Endothelial cell of umbilical vein (primary cell): ENCODE results near the gene NODAL. TPM values are rescaled to one million over a fixed set of nuclear protein-coding genes. Genes with fewer than 3 reads are reported as not detected.

Source experiments
- BruUV-seq: library from RNA; stranded (reverse); fragments of 400-500 nt; replicated peaks from 2 replicates; lab custom pipeline; 2021; lab: Mats Ljungman, UMichigan
- CTCF ChIA-PET: fragments of 300-600, 350-600 bp; sonication (Branson Sonifier 250); formaldehyde crosslinking; loops from one replicate; lab custom pipeline; 2021; ENCODE audit warnings: antibody characterized with exemption, inconsistent platforms; lab: Charles Lee
- POLR2A ChIA-PET: fragments of 300-600, 350-600 bp; sonication (Branson Sonifier 250); formaldehyde crosslinking; loops from one replicate; lab custom pipeline; 2021; ENCODE audit warnings: antibody characterized with exemption, inconsistent platforms; lab: Charles Lee
- DNase-seq: peaks from one replicate; pipeline ENCODE4 v3.0.0-alpha.2; 2011; ENCODE audit warnings: low read depth, low spot score
- FAIRE-seq: peaks from 2 replicates; lab custom pipeline; 2011; peaks lifted over from hg19 to GRCh38; lab: Jason Lieb, UNC
- H2AFZ ChIP-seq: 2 replicates; pipeline ENCODE4 v1.6.0; 2012; ENCODE audit warnings: low read depth, low read length, control low read depth, inconsistent platforms
- H3K27ac ChIP-seq: 2 replicates; pipeline ENCODE4 v1.5.1; 2011; ENCODE audit warnings: low read depth, mild to moderate bottlenecking, control low read depth, low read length, moderate library complexity; ENCODE audit not compliant: insufficient read depth
- H3K27me3 ChIP-seq, 2 experiments: 2 replicates each; pipeline versions ENCODE4 v1.6.0 to v1.6.1; 2011; ENCODE audit warnings: low read length in 2 of 2, mixed read lengths in 1 of 2; ENCODE audit not compliant: control insufficient read depth in 2 of 2, insufficient read depth in 2 of 2
- H3K36me3 ChIP-seq, 2 experiments: 2 replicates in 1 of 2; 3 replicates in 1 of 2; pipeline ENCODE4 v1.5.1; 2011; ENCODE audit warnings: low read length in 2 of 2, mild to moderate bottlenecking in 1 of 2, moderate library complexity in 1 of 2; ENCODE audit not compliant: control insufficient read depth in 2 of 2, insufficient read depth in 2 of 2; ENCODE audit errors: extremely low read depth in 1 of 2
- H3K4me1 ChIP-seq: 3 replicates; pipeline ENCODE4 v1.5.1; 2011; ENCODE audit warnings: mild to moderate bottlenecking, low read length; ENCODE audit not compliant: control insufficient read depth, insufficient read depth; ENCODE audit errors: extremely low read depth
- H3K4me2 ChIP-seq: 2 replicates; pipeline ENCODE4 v1.6.1; 2011; ENCODE audit warnings: low read length, control low read depth, mixed read lengths; ENCODE audit not compliant: insufficient read depth
- H3K4me3 ChIP-seq, 3 experiments: fragments of 200-600 bp in 1 of 3; sonication (generic), shearing (Covaris generic) in 1 of 3; replicated peaks in 1 of 3; 2 replicates each; pipeline ENCODE4 v1.5.1; 2011 to 2016; ENCODE audit warnings: control low read depth in 3 of 3, low read length in 3 of 3, mild to moderate bottlenecking in 2 of 3, inconsistent platforms in 1 of 3, low read depth in 1 of 3, moderate library complexity in 1 of 3; ENCODE audit not compliant: insufficient read depth in 1 of 3
- H3K79me2 ChIP-seq: 2 replicates; pipeline ENCODE4 v1.6.0; 2012; ENCODE audit warnings: low read length, inconsistent platforms; ENCODE audit not compliant: control insufficient read depth, insufficient read depth
- H3K9ac ChIP-seq: replicated peaks from 2 replicates; pipeline ENCODE3; 2011; ENCODE audit warnings: low read length, control low read depth; ENCODE audit not compliant: insufficient read depth; ENCODE audit errors: extremely low read depth
- H3K9me1 ChIP-seq: replicated peaks from 3 replicates; pipeline ENCODE4 v1.6.0; 2011; ENCODE audit warnings: mild to moderate bottlenecking, low read length; ENCODE audit not compliant: control insufficient read depth, insufficient read depth; ENCODE audit errors: extremely low read depth
- H3K9me3 ChIP-seq: replicated peaks from 2 replicates; pipeline ENCODE4 v1.5.1; 2012; ENCODE audit warnings: low read length, inconsistent platforms; ENCODE audit not compliant: control insufficient read depth, insufficient read depth
- H4K20me1 ChIP-seq: replicated peaks from 2 replicates; pipeline ENCODE3; 2011; ENCODE audit warnings: mild to moderate bottlenecking, low read length; ENCODE audit not compliant: control insufficient read depth, insufficient read depth; ENCODE audit errors: extremely low read depth
- EZH2 ChIP-seq: IDR thresholded peaks from 2 replicates; pipeline ENCODE4 v1.6.1; 2012; ENCODE audit warnings: borderline replicate concordance, low read depth, mild to moderate bottlenecking, moderate library complexity, low read length, inconsistent platforms; ENCODE audit not compliant: severe bottlenecking
- GATA2 ChIP-seq: IDR thresholded peaks from 2 replicates; pipeline ENCODE4 v1.7.0; 2011; ENCODE audit warnings: low read depth, mild to moderate bottlenecking, moderate library complexity, mixed read lengths, low read length; ENCODE audit not compliant: insufficient read length, insufficient read depth
- MYC ChIP-seq: IDR thresholded peaks from one replicate; pipeline ENCODE4 v1.6.1; 2011; ENCODE audit warnings: mild to moderate bottlenecking, low read depth, low read length
- POLR2A ChIP-seq: IDR thresholded peaks from 2 replicates; pipeline ENCODE4 v1.6.1; 2012; ENCODE audit warnings: low read depth, mild to moderate bottlenecking, control low read depth, low read length
- POLR2AphosphoS5 ChIP-seq: IDR thresholded peaks from 2 replicates; pipeline ENCODE4 v1.6.1; 2012; ENCODE audit warnings: low read depth, mild to moderate bottlenecking, control low read depth, low read length, moderate library complexity; ENCODE audit not compliant: insufficient read depth
- dilution Hi-C: fragments of 300-500 bp; cut with MboI; formaldehyde crosslinking; loops from one replicate; pipeline ENCODE4 v1.15.0; 2019; ENCODE audit warnings: low sequenced_read_pairs; ENCODE audit not compliant: extremely low pct_ligation_motif_present
- intact Hi-C: fragments of 100-400 bp; cut with micrococcal nuclease; formaldehyde crosslinking; loops from one replicate; pipeline ENCODE4 v1.10.0; 2022
- polyA plus RNA-seq, 4 experiments: library from polyadenylated mRNA; depleted of rRNA in 3 of 4; stranded (reverse) in 3 of 4; unstranded in 1 of 4; fragments of >200 nt; gene quantifications; 2 replicates each; pipeline versions ENCODE4 v1.2.1 to v1.2.3, GENCODE V29; 2011 to 2012; ENCODE audit warnings: missing spikeins in 1 of 4
- total RNA-seq: library from RNA; stranded (reverse); gene quantifications from 2 replicates; pipeline ENCODE4 v1.2.3, GENCODE V29; 2021
- TF ChIP-seq, protein P1 (sequence below): IDR thresholded peaks from 2 replicates; pipeline ENCODE4 v1.6.1; 2011; ENCODE audit not compliant: insufficient read depth, insufficient read length
- TF ChIP-seq, protein P2 (sequence below), 2 donors: IDR thresholded peaks; 1 replicate in 1 of 2; 2 replicates in 1 of 2; pipeline ENCODE4 v1.5.1; 2011; ENCODE audit warnings: low read length in 2 of 2, mild to moderate bottlenecking in 2 of 2, moderate library complexity in 2 of 2, control low read depth in 1 of 2, inconsistent platforms in 1 of 2, low read depth in 1 of 2; ENCODE audit not compliant: insufficient read depth in 1 of 2; ENCODE audit errors: extremely low read depth in 1 of 2

NODAL gene
- total and polyA plus RNA-seq, 2 donors (not counting 3 experiments of a cell fraction or from before 2014, with no cell fraction given) = not detected

DNA sequence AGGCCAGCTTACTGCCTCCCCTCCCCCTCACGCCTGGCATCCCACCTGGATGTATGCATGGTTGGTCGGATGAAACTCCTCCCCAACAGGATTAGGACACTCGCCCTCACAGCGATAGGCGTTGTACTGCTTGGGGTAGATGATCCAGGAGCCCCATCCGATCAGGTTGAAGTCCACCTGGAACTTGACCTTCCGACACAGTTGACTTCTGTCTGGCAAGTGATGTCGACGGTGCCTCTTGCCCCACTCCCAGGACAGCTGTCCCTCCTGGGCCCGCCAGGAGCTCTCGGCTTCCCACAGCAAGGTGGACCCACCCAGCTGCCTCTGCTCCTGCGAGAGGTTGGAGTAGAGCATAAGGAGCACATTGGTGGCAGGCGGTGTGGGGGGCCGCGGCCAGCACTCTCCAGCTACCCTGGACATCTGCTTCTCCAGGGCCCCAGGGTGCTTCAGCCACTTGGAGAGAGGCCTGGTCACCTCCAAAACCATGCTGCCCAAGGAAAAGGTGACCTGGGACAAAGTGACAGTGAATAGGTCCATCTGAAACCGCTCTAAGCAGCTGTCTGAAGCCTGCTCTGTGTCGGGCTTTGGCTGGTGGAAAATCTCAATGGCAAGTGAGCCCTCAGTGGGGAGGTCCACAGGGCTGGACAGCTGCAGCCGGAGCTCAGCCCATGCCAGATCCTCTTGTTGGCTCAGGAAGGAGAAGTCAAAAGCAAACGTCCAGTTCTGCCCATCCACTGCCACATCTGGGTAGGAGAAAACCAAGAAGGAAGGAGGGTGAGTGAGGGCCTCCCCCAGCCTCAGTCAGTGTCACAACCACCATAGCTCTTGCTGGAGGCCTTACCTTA is 6.0 kb downstream of the NODAL start:
- Histone ChIP-seq H3K9ac (no peak overlapping the region), H3K4me3 (no peak overlapping the region), H3K9me3 (no peaks in the 10 kb centered on the region), H3K9me1 (no peaks in the 10 kb centered on the region), H3K36me3 (no peaks in the 10 kb centered on the region), H3K27me3 (peaks cover 11 to 25% of the 10 kb centered on the region in 2 experiments), H2AFZ (no peak overlapping the region), H4K20me1 (no peaks in the 10 kb centered on the region), H3K27ac (no peak overlapping the region), H3K4me1 (no peaks in the 10 kb centered on the region), H3K4me2 (no peak overlapping the region), H3K79me2 (no peaks in the 10 kb centered on the region)
- POLR2A ChIA-PET = no interaction called here
- no peak for FAIRE-seq
- TF ChIP-seq EZH2 = no peak
- TF ChIP-seq POLR2A = no peak
- TF ChIP-seq, protein P1, sequence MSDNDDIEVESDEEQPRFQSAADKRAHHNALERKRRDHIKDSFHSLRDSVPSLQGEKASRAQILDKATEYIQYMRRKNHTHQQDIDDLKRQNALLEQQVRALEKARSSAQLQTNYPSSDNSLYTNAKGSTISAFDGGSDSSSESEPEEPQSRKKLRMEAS = no peak
- TF ChIP-seq, protein P2, sequence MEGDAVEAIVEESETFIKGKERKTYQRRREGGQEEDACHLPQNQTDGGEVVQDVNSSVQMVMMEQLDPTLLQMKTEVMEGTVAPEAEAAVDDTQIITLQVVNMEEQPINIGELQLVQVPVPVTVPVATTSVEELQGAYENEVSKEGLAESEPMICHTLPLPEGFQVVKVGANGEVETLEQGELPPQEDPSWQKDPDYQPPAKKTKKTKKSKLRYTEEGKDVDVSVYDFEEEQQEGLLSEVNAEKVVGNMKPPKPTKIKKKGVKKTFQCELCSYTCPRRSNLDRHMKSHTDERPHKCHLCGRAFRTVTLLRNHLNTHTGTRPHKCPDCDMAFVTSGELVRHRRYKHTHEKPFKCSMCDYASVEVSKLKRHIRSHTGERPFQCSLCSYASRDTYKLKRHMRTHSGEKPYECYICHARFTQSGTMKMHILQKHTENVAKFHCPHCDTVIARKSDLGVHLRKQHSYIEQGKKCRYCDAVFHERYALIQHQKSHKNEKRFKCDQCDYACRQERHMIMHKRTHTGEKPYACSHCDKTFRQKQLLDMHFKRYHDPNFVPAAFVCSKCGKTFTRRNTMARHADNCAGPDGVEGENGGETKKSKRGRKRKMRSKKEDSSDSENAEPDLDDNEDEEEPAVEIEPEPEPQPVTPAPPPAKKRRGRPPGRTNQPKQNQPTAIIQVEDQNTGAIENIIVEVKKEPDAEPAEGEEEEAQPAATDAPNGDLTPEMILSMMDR (IDR thresholded peaks at IDR 0.05; ENCODE audit: extremely low read depth in 1 of 2, insufficient read depth in 1 of 2, low read depth in 1 of 2, low read length in 2 of 2) = no peak
- TF ChIP-seq GATA2 = no peak
- no peak for TF ChIP-seq POLR2AphosphoS5
- TF ChIP-seq MYC = no peak
- dilution Hi-C loops = no loop called here
- DNase-seq = no peak
- no TSS peak for BruUV-seq
- intact Hi-C loops = no loop called here
- CTCF ChIA-PET = no interaction called here
